H1 (cell line): Measurements from ENCODE around the gene ALPP. TPM values are rescaled to one million over a fixed set of nuclear protein-coding genes. Genes with fewer than 3 reads are reported as not detected.

Experiments used
- CTCF ChIA-PET: fragments of 300-600 bp; sonication (Branson Sonifier 250); formaldehyde crosslinking; loops from one replicate; lab custom pipeline; 2021; ENCODE audit not compliant: partially characterized antibody; lab: Charles Lee
- POLR2A ChIA-PET: fragments of 300-600 bp; sonication (Branson Sonifier 250); formaldehyde crosslinking; loops from one replicate; lab custom pipeline; 2021; ENCODE audit warnings: inconsistent platforms; ENCODE audit not compliant: partially characterized antibody; lab: Charles Lee
- DNase-seq, 2 experiments: peaks; one replicate each; pipeline versions ENCODE4 v3.0.0 to v3.0.0-alpha.2; 2010 to 2022; ENCODE audit warnings: low spot score in 2 of 2, low read depth in 1 of 2, mixed read lengths in 1 of 2
- FAIRE-seq: peaks from 2 replicates; lab custom pipeline; 2011; peaks lifted over from hg19 to GRCh38; lab: Jason Lieb, UNC
- H2AFZ ChIP-seq: 2 replicates; pipeline ENCODE4 v1.8.1; 2012; ENCODE audit warnings: low read length, inconsistent platforms
- H2AK5ac ChIP-seq: 2 replicates; pipeline ENCODE4 v1.6.1; 2013; ENCODE audit warnings: low read depth, low read length
- H2BK120ac ChIP-seq: replicated peaks from 2 replicates; pipeline ENCODE3; 2013; ENCODE audit warnings: low read depth, low read length, inconsistent platforms
- H2BK12ac ChIP-seq: 2 replicates; pipeline ENCODE4 v1.6.1; 2013; ENCODE audit warnings: low read depth, low read length
- H2BK15ac ChIP-seq: 2 replicates; pipeline ENCODE4 v1.6.1; 2013; ENCODE audit warnings: low read length
- H2BK20ac ChIP-seq: 2 replicates; pipeline ENCODE4 v1.6.1; 2013; ENCODE audit warnings: low read length
- H2BK5ac ChIP-seq: 2 replicates; pipeline ENCODE4 v1.6.1; 2013; ENCODE audit warnings: low read depth, low read length
- H3K14ac ChIP-seq: 2 replicates; pipeline ENCODE4 v1.6.1; 2013; ENCODE audit warnings: inconsistent platforms; ENCODE audit not compliant: insufficient read length
- H3K18ac ChIP-seq: 2 replicates; pipeline ENCODE4 v1.6.1; 2013; ENCODE audit warnings: low read length; ENCODE audit errors: extremely low read depth
- H3K23ac ChIP-seq: 2 replicates; pipeline ENCODE4 v1.6.1; 2013; ENCODE audit warnings: inconsistent platforms; ENCODE audit not compliant: insufficient read length
- H3K23me2 ChIP-seq: 2 replicates; pipeline ENCODE4 v1.6.1; 2013; ENCODE audit warnings: low read depth, low read length
- H3K27ac ChIP-seq: 2 replicates; pipeline ENCODE4 v1.6.1; 2011; ENCODE audit warnings: low read depth, low read length, inconsistent platforms
- H3K27me3 ChIP-seq, 4 experiments: replicated peaks in 1 of 4; 1 replicate in 1 of 4; 2 replicates in 3 of 4; pipeline versions ENCODE4 v1.6.1 to v1.8.1; 2011 to 2013; ENCODE audit warnings: low read length in 3 of 4, mild to moderate bottlenecking in 3 of 4, inconsistent platforms in 2 of 4, mixed read lengths in 2 of 4, moderate library complexity in 1 of 4; ENCODE audit not compliant: control insufficient read depth in 3 of 4, insufficient read depth in 3 of 4; ENCODE audit errors: extremely low read depth in 1 of 4
- H3K36me3 ChIP-seq, 4 experiments: 2 replicates each; pipeline versions ENCODE4 v1.6.1 to v1.8.1; 2011 to 2013; ENCODE audit warnings: mild to moderate bottlenecking in 4 of 4, low read length in 3 of 4, moderate library complexity in 2 of 4, control low read depth in 1 of 4, inconsistent platforms in 1 of 4; ENCODE audit not compliant: insufficient read depth in 4 of 4, control insufficient read depth in 2 of 4
- H3K4ac ChIP-seq: replicated peaks from 2 replicates; pipeline ENCODE3; 2013; ENCODE audit warnings: low read length, low read depth, mixed read lengths, inconsistent platforms; ENCODE audit not compliant: insufficient read length
- H3K4me1 ChIP-seq, 4 experiments: replicated peaks in 1 of 4; 1 replicate in 1 of 4; 2 replicates in 3 of 4; pipeline versions ENCODE4 v1.6.1 to v1.8.1; 2011 to 2013; ENCODE audit warnings: low read length in 3 of 4, inconsistent platforms in 2 of 4, mixed read lengths in 1 of 4; ENCODE audit not compliant: insufficient read depth in 4 of 4, control insufficient read depth in 3 of 4
- H3K4me2 ChIP-seq, 2 experiments: 2 replicates each; pipeline versions ENCODE4 v1.6.1 to v1.8.1; 2011 to 2013; ENCODE audit warnings: low read depth in 2 of 2, low read length in 2 of 2, control low read depth in 1 of 2, inconsistent platforms in 1 of 2, mild to moderate bottlenecking in 1 of 2; ENCODE audit not compliant: insufficient read depth in 1 of 2
- H3K4me3 ChIP-seq, 4 experiments: fragments of 200-600, 300-600 bp in 1 of 4; sonication (generic), shearing (Covaris generic), sonication (Bioruptor Twin) in 1 of 4; 2 replicates each; pipeline versions ENCODE4 v1.5.1 to v1.8.1; 2011 to 2016; ENCODE audit warnings: low read length in 4 of 4, low read depth in 3 of 4, control low read depth in 2 of 4, inconsistent platforms in 2 of 4, mild to moderate bottlenecking in 2 of 4, mixed read lengths in 1 of 4, moderate library complexity in 1 of 4; ENCODE audit not compliant: insufficient read depth in 2 of 4; ENCODE audit errors: extremely low read depth in 1 of 4
- H3K56ac ChIP-seq: replicated peaks from 2 replicates; pipeline ENCODE3; 2013; ENCODE audit warnings: low read depth, mild to moderate bottlenecking, mixed read lengths, low read length, inconsistent platforms; ENCODE audit not compliant: insufficient read length
- H3K79me1 ChIP-seq: 2 replicates; pipeline ENCODE4 v1.6.1; 2013; ENCODE audit warnings: low read depth, low read length, control low read depth
- H3K79me2 ChIP-seq, 2 experiments: 2 replicates each; pipeline versions ENCODE4 v1.6.1 to v1.8.1; 2012 to 2013; ENCODE audit warnings: low read length in 2 of 2, mild to moderate bottlenecking in 2 of 2, inconsistent platforms in 1 of 2; ENCODE audit not compliant: insufficient read depth in 2 of 2, control insufficient read depth in 1 of 2
- H3K9ac ChIP-seq, 4 experiments: replicated peaks in 1 of 4; 1 replicate in 1 of 4; 2 replicates in 3 of 4; pipeline versions ENCODE4 v1.6.1 to v1.8.1; 2011 to 2013; ENCODE audit warnings: low read depth in 3 of 4, low read length in 3 of 4, control low read depth in 2 of 4, mild to moderate bottlenecking in 2 of 4, moderate library complexity in 2 of 4, inconsistent platforms in 1 of 4; ENCODE audit errors: extremely low read depth in 1 of 4
- H3K9me3 ChIP-seq, 2 experiments: 2 replicates each; pipeline versions ENCODE4 v1.6.1 to v1.8.1; 2012 to 2013; ENCODE audit warnings: mild to moderate bottlenecking in 2 of 2, moderate library complexity in 2 of 2, control low read depth in 1 of 2, inconsistent platforms in 1 of 2, low read depth in 1 of 2, low read length in 1 of 2, mixed read lengths in 1 of 2; ENCODE audit not compliant: insufficient read depth in 2 of 2
- H4K20me1 ChIP-seq, 2 experiments: replicated peaks in 1 of 2; 2 replicates each; pipeline versions ENCODE3 to v1.8.1; 2011 to 2013; ENCODE audit warnings: inconsistent platforms in 2 of 2, low read length in 2 of 2, mild to moderate bottlenecking in 1 of 2; ENCODE audit not compliant: insufficient read depth in 2 of 2, control insufficient read depth in 1 of 2
- H4K5ac ChIP-seq: 2 replicates; pipeline ENCODE4 v1.6.1; 2013; ENCODE audit warnings: low read length, low read depth, mixed read lengths, inconsistent platforms; ENCODE audit not compliant: insufficient read length
- H4K8ac ChIP-seq: 2 replicates; pipeline ENCODE4 v1.8.0; 2013; ENCODE audit warnings: mild to moderate bottlenecking, moderate library complexity, low read length, inconsistent platforms; ENCODE audit not compliant: insufficient read depth; ENCODE audit errors: extremely low read depth
- H4K91ac ChIP-seq: replicated peaks from 2 replicates; pipeline ENCODE3; 2013; ENCODE audit warnings: low read length, mixed read lengths, inconsistent platforms; ENCODE audit not compliant: insufficient read length
- BCL11A ChIP-seq, 2 experiments: IDR thresholded peaks; one replicate each; pipeline ENCODE4 v1.6.1; 2011; ENCODE audit warnings: low read depth in 2 of 2, low read length in 2 of 2, mild to moderate bottlenecking in 2 of 2
- CBX5 ChIP-seq: fragments of 300-800, 300-1000 bp; sonication (generic); IDR thresholded peaks from 2 replicates; pipeline ENCODE4 v1.7.1; 2016; ENCODE audit warnings: antibody characterized with exemption, low read length, low read depth
- CHD2 ChIP-seq: IDR thresholded peaks from 2 replicates; pipeline ENCODE4 v1.6.1; 2012; ENCODE audit warnings: low read length, improper control_type of control experiment
- EGR1 ChIP-seq: IDR thresholded peaks from 2 replicates; pipeline ENCODE4 v1.6.1; 2011; ENCODE audit warnings: low read depth, low read length, borderline replicate concordance
- EP300 ChIP-seq, 2 experiments: IDR thresholded peaks; 1 replicate in 1 of 2; 2 replicates in 1 of 2; pipeline ENCODE4 v1.6.1; 2011 to 2012; ENCODE audit warnings: low read depth in 2 of 2, low read length in 2 of 2, mild to moderate bottlenecking in 2 of 2, borderline replicate concordance in 1 of 2, inconsistent platforms in 1 of 2, moderate library complexity in 1 of 2
- EZH2 ChIP-seq: fragments of 200-600 bp; sonication (generic); IDR thresholded peaks from 2 replicates; pipeline ENCODE4 v1.7.1; 2012; ENCODE audit warnings: low read depth, mild to moderate bottlenecking, moderate library complexity, low read length, inconsistent platforms; ENCODE audit not compliant: severe bottlenecking
- HDAC6 ChIP-seq: IDR thresholded peaks from one replicate; pipeline ENCODE4 v1.7.1; 2012; ENCODE audit warnings: low read depth, mild to moderate bottlenecking, inconsistent platforms, low read length, moderate library complexity
- JUND ChIP-seq: IDR thresholded peaks from 2 replicates; pipeline ENCODE4 v1.6.1; 2011; ENCODE audit warnings: mild to moderate bottlenecking, improper control_type of control experiment, low read length
- NRF1 ChIP-seq: IDR thresholded peaks from 2 replicates; pipeline ENCODE4 v1.6.1; 2011; ENCODE audit warnings: mild to moderate bottlenecking, low read depth, low read length, improper control_type of control experiment
- SP4 ChIP-seq: IDR thresholded peaks from 2 replicates; pipeline ENCODE4 v1.6.1; 2012; ENCODE audit warnings: low read length, inconsistent platforms
- TAF1 ChIP-seq: IDR thresholded peaks from 2 replicates; pipeline ENCODE4 v1.6.1; 2011; ENCODE audit warnings: mild to moderate bottlenecking, low read depth, low read length
- TAF7 ChIP-seq: optimal IDR thresholded peaks from 2 replicates; pipeline ENCODE3; 2011; ENCODE audit warnings: low read depth, mild to moderate bottlenecking, inconsistent platforms, low read length, moderate library complexity, borderline replicate concordance
- TCF12 ChIP-seq: IDR thresholded peaks from 2 replicates; pipeline ENCODE4 v1.6.1; 2011; ENCODE audit warnings: low read depth, mild to moderate bottlenecking, low read length
- USF2 ChIP-seq: IDR thresholded peaks from 2 replicates; pipeline ENCODE4 v1.6.1; 2011; ENCODE audit warnings: low read length, improper control_type of control experiment
- WGBS, 2 experiments: shearing (Covaris generic) in 1 of 2; methylation state at CpG; one replicate each; pipeline versions ENCODE4 v1.1.6 to v1.1.7; 2013 to 2015; ENCODE audit warnings: low lambda C conversion rate in 2 of 2, mixed read lengths in 2 of 2, inconsistent platforms in 1 of 2, low coverage in 1 of 2, missing lambda C conversion rate in 1 of 2; ENCODE audit not compliant: insufficient replicate concordance in 2 of 2, insufficient coverage in 1 of 2, insufficient read length in 1 of 2; ENCODE audit errors: extremely low coverage in 1 of 2, missing lambda C conversion rate in 1 of 2; 5-methylcytosine and 5-hydroxymethylcytosine counted together
- polyA plus RNA-seq, 7 experiments: library from polyadenylated mRNA; depleted of rRNA in 3 of 7; stranded (reverse) in 5 of 7; unstranded in 2 of 7; fragments of >200 nt in 5 of 7; fragments of 200-250 nt in 2 of 7; gene quantifications; 1 replicate in 5 of 7; 2 replicates in 1 of 7; 4 replicates in 1 of 7; pipeline versions ENCODE4 v1.2.1 to v1.2.3, GENCODE V29; 2011 to 2013; ENCODE audit warnings: missing spikeins in 2 of 7, mixed read lengths in 2 of 7
- total RNA-seq: library from RNA; stranded (reverse); fragmentation: NEBNext Ultra II Directional; extraction: Animal tissue kit (Norgen Biotek cat#: 25700); gene quantifications from 2 replicates; pipeline ENCODE4 v1.2.1, GENCODE V29; 2021

Gene ALPP
- total and polyA plus RNA-seq, 2 of the 8 experiments (the other 6 are each of a cell fraction or from before 2014, with no cell fraction given): 0.15 TPM

GRCh38 chr2:232384466-232384865 lies 5.9 kb downstream of the ALPP start:
- Histone ChIP-seq H3K23me2 (peaks cover 29% of the 10 kb centered on the region; the same call in 1 of the 2 replicates), H3K23ac (no peak overlapping the region), H4K5ac (no peak overlapping the region), H4K8ac (no peak overlapping the region), H3K27me3 (peaks cover 22 to 58% (median 56%) of the 10 kb centered on the region in 4 experiments), H3K36me3 (no peaks in the 10 kb centered on the region; a peak in 1 of 8 replicates), H3K9me3 (no peaks in the 10 kb centered on the region), H3K14ac (no peak overlapping the region), H3K18ac (no peak overlapping the region), H2AK5ac (no peak overlapping the region), H3K4me2 (no peak overlapping the region), H4K91ac (no peak overlapping the region), H3K4me1 (peaks cover 5 to 32% (median 15%) of the 10 kb centered on the region in 4 experiments), H2BK20ac (no peak overlapping the region), H2BK120ac (no peak overlapping the region), H3K79me2 (no peaks in the 10 kb centered on the region), H2BK12ac (no peak overlapping the region), H3K9ac (no peak overlapping the region), H3K56ac (no peak overlapping the region), H3K4ac (no peak overlapping the region), H2BK15ac (no peak overlapping the region), H2AFZ (no peak overlapping the region), H3K4me3 (no peak overlapping the region), H2BK5ac (no peak overlapping the region), H3K27ac (no peak overlapping the region), H4K20me1 (peaks cover 0 to 4% of the 10 kb centered on the region in 2 experiments), H3K79me1 (no peaks in the 10 kb centered on the region)
- DNase-seq (no peak), FAIRE-seq (no peak)
- CTCF ChIA-PET: interaction anchor here (0.9 to 2.8 kb wide), 8 partner anchors 14 to 137 kb away, joined by 3 to 15 read pairs (median 6); no protein-coding TSS in a partner anchor
- WGBS, 2 experiments: 89% methylated on average over 1 of the region's 1 CpG; no CpG with 5 or more reads in 1 of the 2 experiments
- POLR2A ChIA-PET: interaction anchor here (1.0 to 5.0 kb wide), 4 partner anchors 9 to 35 kb away, joined by 3 to 57 read pairs (median 5); no protein-coding TSS in a partner anchor
- no peak for TF ChIP-seq BCL11A (IDR thresholded peaks at IDR 0.05; ENCODE audit: low read depth in 2 of 2, low read length in 2 of 2)
- no peak for TF ChIP-seq JUND
- no peak for TF ChIP-seq TAF7
- no peak for TF ChIP-seq TAF1
- no peak for TF ChIP-seq CHD2
- TF ChIP-seq CBX5: no peak
- TF ChIP-seq EP300 (IDR thresholded peaks at IDR 0.05; ENCODE audit: borderline replicate concordance in 1 of 2, low read depth in 2 of 2, low read length in 2 of 2): no peak
- TF ChIP-seq EGR1: no peak
- no peak for TF ChIP-seq EZH2
- no peak for TF ChIP-seq USF2
- no peak for TF ChIP-seq TCF12
- no peak for TF ChIP-seq HDAC6
- no peak for TF ChIP-seq SP4
- TF ChIP-seq NRF1: no peak
